Measurements from ENCODE around the gene HORMAD1.
"Not testable (repeated sequence)": the region's sequence is repeated elsewhere in the genome, so short reads cannot be mapped to it uniquely, and the experiment has no call there.

The HORMAD1 gene

DNA sequence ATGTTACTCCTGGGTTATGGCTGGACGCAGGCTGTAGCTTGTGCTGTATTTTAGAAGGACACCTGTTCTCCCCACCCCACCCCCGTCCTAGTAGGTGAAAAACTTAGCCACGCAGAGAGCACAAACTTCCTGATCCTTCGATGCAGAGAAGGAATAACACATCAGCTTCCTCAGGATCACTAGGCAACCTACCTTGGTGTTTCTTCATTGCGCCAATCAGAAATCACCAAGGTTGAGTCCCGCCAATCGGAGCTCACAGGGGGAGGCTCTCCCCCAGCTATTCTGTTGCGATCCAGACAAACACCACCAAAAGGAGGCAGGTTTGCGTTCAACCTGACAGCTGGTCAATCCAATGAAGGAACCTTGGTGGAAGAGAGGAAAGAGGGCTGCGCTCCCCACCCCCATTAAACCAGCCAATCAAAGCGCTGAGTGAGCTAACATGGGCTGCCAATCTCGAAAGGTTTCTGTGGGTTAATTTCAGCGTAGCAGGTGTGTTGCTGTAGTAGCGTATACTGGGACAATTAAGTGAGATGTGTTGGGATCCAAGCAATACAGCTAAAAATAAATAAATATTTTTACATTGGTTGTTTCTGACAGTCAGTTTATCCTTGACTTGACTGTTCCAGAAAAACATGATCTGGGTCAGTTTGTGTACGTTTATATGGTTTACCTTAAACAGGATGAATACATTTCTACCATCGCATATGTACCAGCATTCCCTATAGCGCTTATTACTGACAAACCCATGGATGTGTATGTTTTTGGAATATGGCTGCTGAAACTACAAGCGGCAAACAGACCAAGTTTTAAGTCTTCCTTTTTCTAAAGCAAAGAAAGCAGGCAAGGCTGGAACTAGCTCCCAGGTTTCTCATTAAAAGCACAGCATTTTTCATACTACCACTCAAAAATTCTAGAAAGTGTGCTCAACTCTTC lies 23.4 kb downstream of the HORMAD1 start, which contains the start of gene GOLPH3L:
Gene GOLPH3L (minus strand): TSS at position 160 of the 933 bp plus-strand sequence. CDS start 2,316 bp downstream, outside the sequence.
- DNase-seq: peak; percentile 100

DNA sequence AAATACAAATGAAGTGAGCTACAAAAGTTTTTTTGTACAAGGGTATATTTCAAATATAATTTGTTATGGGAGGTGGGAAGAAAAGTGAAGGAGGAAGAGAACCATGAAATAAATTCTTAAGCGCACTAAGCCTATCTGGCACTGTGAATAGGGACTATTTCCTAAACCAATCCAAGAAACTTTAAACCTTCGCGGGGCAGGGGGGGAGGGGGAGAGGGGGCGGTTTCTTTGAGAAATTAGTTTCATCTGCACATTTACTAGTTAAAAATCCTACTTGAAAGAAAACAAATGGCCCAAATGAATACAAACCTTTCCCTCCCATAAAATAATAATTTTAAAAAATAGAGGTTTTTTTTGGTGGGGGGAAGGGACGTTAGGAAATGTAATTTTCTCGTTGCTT lies 24.1 kb downstream of the HORMAD1 start:
- DNase-seq: no peak

DNA sequence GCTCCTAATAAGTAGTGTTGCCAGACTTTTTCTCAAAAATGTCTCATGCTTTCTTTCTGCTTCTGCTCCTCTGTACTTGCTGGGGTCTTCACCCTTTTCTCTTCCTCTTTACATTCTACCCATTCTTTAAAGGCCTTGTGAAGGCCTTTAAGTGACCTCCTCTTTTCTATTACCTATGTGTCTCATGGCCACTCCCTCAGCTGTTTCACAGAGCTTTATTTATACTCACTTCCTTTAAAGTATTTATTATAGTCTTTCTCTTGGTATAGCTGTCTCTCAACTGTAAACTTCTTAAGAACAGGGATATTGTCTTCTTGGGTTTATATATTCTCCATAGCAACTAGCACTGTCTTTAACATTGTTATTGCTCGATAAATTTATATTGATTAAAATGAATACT lies 24.5 kb downstream of the HORMAD1 start:
- DNase-seq: no peak

DNA sequence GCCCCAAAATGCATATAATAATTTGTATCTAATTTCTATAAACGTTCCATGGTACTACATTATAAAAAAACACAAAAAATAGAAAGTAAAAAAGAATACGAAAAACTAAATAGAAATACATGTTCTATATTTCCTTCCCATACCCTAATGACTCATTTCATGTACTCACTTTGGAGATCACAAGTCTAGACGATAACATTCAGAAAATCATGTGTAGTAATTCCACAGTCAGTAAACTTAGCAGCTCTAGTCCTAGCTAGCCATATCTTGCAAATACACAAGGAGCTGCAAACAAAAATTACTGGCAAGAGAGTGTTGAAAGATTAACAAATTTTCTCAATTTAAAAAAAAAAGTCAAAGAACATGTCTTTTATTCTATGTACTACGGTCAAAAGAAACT lies 25.1 kb downstream of the HORMAD1 start:
- DNase-seq: no peak

DNA sequence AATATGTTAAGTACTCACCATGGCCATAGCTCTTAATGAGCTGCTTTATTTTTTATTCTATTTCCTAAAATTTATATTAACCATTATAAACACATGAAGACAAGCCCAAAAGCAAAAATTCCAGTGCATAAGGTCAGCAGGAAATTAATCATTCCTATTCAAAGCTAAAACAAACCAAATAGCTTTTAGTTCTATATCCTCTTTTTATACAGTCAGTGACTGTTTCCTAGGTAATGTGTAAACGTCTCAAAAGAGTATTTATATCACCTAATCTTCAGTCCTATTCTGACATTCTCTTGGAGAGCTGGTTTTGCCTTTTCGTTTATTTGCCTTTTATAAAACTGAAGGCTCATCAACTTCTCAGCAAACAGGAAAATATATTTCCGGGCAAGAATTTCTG lies 28.0 kb downstream of the HORMAD1 start:
- DNase-seq: no peak

DNA sequence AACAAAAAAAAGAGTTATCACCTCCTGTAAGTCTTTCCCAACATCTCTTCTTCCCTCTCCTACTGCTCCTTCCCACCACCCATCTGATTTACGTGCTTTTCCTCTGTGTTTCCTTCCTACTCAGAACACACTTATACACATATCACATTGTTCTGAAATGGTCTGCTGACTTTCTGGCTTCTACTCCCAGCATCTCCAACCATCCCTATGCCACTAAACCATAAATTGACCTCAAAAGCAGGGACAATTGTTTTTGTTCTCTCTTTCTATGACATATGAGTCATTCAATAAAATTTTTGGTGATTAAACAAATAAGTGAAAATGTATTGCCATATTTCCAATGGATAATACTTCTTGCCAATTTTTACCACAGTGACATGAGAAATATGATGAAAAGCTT lies 31.9 kb downstream of the HORMAD1 start:
- DNase-seq: no peak

DNA sequence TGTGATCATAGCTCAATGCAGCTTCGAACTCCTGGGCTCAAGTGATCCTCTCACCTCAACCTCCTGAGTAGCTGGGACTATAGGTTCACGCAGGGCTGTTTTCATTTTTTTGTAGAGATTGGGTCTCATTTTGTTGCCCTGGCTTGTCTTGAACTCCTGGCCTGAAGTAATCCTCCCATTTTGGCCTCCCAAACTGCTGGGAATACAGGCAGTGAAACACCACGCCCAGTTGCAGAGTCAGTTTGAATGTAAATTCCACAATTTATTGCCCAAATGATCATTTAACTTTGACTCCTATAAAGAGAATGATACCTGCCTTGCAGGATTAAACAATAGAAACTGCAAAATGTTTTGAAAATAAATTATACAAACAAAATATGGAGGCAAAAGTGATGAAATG lies 34.4 kb downstream of the HORMAD1 start:
- no peak for DNase-seq

DNA sequence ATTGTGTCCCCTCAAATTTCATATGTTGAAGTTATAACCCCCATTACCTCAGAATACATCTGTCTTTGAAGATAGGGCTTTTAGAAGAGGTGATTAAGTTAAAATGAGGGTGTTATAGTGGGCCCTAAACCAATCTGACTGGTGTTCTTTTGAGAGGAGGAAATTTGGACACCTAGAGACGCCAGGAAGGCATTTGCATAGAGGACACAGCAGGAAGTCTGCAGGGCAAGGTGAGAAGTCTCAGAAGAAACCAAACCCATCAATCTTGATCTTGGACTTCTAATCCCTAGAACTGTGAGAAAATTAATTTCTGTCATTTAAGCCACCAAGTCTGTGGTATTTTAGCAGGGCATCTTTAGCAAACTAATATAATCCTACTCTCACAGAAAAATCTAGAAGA lies 36.8 kb downstream of the HORMAD1 start:
- no peak for DNase-seq

DNA sequence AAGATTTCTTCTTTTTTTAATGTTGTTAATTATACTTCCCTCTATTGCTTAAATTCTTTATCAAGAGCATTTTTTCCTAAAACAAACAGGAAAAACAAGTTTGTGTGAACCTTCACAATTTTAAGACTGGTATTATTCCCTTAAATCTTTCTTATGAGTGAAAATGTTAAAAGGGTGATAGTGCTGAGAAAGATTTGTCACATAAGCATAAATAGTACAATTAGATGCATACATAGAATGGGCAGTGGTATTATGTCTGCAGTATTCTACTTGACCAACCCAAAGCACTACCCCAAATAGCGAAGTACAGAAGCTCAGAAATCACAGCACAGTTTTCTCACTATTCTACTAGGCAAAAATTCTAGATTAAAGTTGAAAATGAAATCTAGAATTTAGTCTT lies 41.7 kb downstream of the HORMAD1 start:
- no peak for DNase-seq

DNA sequence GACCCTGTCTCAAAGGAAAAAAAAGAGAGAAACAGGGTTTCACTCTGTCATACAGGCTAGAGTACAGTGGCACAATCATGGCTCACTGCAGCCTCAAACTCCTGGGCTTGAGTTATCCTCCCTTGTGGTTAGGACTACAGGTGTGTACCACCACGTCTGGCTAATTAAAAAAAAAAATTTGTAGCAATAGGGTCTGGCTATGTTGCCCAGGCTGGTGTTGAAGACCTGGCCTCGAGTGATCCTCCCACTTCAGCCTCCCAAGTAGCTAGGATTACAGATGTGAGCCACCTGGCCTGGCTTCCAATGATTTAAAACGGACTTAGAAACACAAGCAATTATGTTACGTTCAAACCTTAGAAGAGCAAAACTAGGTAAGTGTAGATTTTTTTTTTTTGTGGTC lies 45.8 kb downstream of the HORMAD1 start:
- no peak for DNase-seq

DNA sequence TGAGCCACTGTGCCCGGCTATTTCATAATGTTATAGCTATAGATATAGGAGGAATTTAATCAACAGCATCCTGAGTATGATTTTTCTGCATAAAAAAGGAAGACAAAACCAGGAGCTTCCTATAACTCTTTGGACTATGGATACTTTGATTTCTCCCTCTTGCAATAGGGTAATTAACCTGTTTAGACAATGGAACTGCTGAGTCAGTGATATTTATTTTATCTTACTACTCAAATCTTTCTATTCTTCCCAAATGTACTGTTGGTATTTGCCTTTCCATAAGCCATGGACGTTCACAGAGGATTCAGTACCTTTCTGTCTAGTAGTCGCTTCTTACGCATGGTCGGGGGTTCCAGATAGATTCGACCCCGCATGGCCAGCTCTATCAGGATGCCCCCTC lies 57.4 kb downstream of the HORMAD1 start:
- no peak for DNase-seq

DNA sequence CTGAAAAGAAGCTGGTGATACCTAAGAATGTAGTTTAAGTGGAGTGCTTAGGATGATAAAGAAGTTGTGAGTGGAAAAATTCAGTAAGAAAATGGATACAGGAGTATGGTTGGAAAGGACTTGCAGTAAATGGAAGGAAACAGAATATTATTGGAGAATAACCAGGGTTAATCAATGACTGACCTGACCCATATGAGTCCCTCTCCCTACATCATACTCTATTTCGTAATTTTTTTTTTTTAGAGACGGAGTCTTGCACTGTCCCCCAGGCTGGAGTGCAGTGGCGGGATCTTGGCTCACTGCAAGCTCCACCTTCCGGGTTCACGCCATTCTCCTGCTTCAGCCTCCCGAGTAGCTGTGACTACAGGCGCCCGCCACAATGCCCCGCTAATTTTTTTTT lies 57.9 kb downstream of the HORMAD1 start:
- no peak for DNase-seq

DNA sequence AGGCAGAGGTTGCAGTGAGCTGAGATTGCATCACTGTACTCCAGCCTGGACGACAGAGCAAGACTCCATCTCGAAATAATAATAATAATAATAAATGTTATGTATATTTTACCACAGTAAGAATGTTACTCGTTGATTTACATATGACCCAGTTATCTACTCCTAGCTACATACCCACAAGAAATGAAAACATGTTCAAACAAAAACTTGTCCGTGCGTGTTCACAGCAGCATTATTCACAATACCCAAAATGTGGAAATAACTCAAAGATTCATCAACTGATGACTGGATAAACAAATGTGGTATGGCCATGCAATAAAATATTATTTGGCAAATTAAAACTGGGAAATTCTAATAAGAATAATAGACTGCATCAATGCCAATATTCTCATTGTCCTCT lies 59.5 kb downstream of the HORMAD1 start:
- no peak for DNase-seq

DNA sequence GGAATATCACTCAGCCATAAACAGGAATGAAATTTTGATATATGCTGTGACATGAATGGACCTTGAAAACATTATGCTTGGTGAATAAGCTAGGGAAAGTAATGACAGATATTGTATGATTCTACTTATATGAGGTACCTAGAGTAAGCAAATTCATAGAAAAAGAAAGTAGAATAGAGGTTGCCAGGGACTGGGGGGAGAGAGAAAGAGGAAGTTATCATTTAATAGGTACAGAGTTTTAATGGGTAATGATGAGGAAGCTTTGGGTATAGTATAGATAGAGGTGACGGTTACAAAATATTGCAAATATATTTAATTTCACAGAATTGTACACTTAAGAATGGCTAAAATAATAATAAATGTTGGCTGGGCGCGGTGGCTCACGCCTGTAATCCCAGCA lies 60.1 kb downstream of the HORMAD1 start:
- no peak for DNase-seq

DNA sequence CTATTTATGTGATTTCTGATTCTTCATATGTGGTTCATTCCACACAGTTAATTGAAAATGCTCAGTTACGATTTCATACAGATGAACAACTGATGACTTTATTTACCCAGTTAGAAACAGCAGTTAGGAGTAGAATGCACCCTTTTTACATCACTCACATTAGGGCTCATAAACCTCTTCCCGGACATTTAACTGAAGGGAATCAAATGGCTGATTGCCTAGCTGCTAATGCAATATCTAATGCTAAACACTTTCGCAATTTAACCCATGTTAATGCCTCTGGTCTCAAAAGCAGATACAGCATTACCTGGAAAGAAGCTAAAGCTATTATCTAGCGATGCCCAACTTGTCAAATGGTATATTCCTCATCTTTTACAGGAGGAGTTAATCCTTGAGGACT lies 63.6 kb downstream of the HORMAD1 start:
- DNase-seq: not testable (repeated sequence)

DNA sequence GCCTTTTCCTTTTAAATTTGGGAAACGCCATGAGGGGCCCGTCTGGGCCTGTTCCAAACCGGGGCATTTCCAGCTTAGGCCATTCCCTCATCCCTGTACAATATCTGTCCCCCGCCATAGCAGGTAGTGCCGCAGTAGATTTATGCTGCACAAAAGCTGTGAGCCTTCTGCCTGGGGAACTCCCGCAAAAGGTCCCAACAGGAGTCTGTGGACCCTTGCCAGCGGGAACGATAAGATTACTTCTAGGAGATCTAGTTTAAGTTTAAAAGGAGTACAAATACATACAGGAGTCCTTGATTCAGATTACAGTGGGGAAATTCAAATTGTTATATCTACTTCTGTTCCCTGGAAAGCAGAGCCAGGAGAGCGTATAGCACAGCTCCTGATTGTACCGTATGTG lies 66.1 kb downstream of the HORMAD1 start:
- DNase-seq: not testable (repeated sequence)

DNA sequence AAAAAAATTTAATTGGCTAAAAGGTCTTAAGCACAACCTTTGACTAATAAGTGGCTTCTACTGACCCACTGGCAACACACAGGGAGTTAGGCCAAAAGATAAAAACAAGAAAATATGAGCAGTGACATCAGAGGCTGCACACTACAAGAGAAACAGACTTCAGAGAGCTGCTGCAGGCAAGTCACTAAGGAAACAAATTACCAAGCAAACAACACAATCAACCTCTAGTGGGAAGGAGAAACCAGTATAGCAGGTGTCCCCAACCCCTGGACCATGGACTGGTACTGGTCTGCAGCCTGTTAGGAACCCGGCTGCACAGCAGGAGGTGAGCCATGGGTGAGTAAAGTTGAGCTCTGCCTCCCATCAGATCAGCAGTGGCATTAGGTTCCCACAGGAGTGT lies 70.5 kb downstream of the HORMAD1 start:
- DNase-seq: no peak

DNA sequence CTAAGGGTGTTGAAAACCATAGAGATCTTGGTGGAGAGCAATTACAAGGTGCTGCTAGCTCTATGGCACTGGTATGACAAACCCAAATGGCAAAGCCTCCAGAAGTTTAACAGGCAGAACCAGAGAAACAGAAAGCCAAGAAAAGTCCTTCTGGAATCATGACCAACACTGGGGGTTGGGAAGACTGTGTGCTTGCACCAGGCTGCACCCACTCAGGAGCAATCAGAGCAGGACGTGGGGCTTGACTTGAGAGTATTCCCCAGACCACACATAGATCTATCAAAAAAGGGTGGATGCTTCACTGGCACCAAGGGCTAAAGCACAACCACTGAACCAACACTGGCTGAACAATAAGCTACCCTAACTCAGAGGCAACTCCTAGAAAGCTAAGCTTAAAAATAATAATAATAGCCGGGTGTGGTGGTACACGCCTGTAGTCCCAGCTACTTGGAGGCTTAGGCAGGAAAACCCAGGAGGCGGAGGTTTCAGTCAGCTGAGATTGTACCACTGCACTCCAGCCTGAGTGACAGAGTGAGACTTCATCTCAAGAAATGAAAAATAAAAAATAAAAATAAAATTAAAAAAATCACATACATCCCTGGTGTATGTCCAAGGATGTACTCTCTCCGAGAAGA lies 71.1 kb downstream of the HORMAD1 start:
- DNase-seq: no peak
